Measurements from ENCODE around the gene NFATC2.
"Not testable (repeated sequence)": the region's sequence is repeated elsewhere in the genome, so short reads cannot be mapped to it uniquely, and the experiment has no call there.

The NFATC2 gene

GRCh38 chr20:51470499-51470820 is 72.1 kb downstream of the NFATC2 start:
- no peak for DNase-seq (ENCODE audit: low spot score)

- no peak for DNase-seq (ENCODE audit: low spot score)
Observed at GRCh38 chr20:51469578-51470498, 72.7 kb downstream of the NFATC2 start.

DNA sequence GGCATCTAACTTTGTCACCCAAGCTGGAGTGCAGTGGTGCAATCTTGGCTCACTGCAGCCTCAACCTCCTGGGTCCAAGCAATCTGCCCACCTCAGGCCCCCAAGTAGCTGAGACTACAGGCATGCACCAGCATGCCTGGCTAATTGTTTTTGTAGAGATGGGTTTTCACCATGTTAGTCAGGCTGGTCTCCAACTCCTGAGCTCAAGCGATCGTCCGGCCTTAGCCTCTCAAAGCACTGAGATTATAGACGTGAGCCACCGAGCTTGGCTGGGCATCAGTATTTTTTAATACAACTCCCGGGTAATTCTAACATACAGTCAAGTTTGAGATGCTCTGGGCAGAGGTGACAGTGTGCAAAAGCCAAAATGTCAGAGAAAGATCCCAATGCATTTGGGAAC is 73.5 kb downstream of the NFATC2 start:
- no peak for DNase-seq (ENCODE audit: low spot score)

GRCh38 chr20:51468636-51469035 is 73.9 kb downstream of the NFATC2 start:
- DNase-seq (ENCODE audit: low spot score) = no peak

- DNase-seq (ENCODE audit: low spot score) = no peak
Observed at GRCh38 chr20:51467956-51468626, 74.4 kb downstream of the NFATC2 start.

DNA sequence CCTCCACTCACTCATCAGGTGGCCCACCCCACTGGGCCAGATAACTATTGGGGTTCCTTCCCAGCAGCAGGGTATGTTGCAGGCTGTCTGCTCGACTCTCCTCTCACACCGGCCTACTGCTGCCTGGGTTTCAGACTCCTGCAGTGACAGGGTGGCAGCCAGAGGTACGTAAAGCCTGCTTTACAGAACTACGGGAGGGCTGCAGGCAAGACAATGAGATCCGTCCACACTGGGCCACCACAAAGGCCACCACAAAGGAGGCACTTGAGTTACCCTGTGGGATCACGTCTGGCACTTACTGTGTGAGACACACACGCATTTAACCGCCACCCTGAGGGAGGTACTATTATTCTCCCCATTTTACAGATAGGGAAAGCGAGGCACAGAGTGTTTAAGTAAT is 78.5 kb downstream of the NFATC2 start:
- no peak for DNase-seq (ENCODE audit: low spot score)

- no peak for DNase-seq (ENCODE audit: low spot score)
Observed at GRCh38 chr20:51463560-51463959, 79.0 kb downstream of the NFATC2 start.

GRCh38 chr20:51462566-51463276 is 79.8 kb downstream of the NFATC2 start:
- peak; percentile 86 for DNase-seq (ENCODE audit: low spot score)

DNA sequence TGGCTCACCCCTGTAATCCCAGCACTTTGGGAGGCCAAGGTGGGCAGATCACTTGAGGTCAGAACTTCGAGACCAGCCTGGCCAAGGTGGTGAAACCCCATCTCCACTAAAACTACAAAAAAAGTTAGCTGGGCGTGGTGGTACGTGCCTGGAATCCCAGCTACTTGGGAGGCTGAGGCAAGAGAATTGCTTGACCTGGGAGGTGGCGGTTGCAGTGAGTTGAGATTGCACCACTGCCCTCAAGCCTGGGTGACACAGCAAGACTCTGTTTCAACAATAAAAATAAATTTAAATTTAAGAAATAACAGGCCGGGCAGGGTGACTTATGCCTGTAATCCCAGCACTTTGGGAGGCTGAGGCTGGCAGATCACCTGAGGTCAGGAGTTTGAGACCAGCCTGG is 80.7 kb downstream of the NFATC2 start:
- DNase-seq (ENCODE audit: low spot score) = not testable (repeated sequence)

DNA sequence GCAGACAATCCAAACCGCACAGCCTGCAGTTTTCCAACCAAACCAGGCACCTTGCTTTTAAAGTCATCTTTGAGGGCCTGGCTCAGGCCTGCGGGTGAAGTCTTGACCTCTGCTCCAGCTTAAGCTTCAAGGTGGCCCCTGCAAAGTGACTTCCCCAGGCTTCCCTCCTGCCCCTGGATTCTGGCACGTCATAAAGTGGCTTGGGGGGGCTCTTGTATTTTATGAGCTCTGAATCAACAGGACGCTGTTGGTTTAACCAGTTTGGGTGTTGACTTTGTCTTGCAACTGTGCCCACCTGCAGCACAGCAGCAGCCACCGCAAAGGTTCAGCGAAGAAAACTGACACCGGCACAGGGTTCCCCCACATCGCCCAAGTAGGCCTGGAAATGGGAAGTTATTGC is 81.2 kb downstream of the NFATC2 start:
- DNase-seq (ENCODE audit: low spot score) = no peak

- no peak for DNase-seq (ENCODE audit: low spot score)
Observed at GRCh38 chr20:51460569-51461265, 81.8 kb downstream of the NFATC2 start.

DNA sequence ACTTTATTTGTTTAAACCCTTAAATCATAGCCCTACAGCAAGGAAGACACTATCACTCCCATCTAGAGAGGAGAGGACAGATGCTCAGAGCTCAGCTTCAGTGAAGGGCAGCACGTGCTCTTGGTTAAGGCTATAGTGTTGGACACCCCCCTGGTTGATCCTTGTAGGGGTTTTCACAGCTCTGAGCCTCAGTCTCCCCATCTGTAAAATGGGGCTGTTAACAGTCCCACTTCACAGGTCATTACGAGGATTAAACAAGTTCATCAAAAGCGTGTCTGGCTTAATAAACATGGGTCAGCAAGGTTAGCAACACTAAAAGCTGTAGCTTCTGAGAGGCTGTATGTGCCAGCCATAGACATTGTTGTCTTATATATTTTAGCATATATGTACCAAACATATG is 82.4 kb downstream of the NFATC2 start:
- DNase-seq (ENCODE audit: low spot score) = no peak

- DNase-seq (ENCODE audit: low spot score) = no peak
Observed at GRCh38 chr20:51458751-51459439, 83.6 kb downstream of the NFATC2 start.

DNA sequence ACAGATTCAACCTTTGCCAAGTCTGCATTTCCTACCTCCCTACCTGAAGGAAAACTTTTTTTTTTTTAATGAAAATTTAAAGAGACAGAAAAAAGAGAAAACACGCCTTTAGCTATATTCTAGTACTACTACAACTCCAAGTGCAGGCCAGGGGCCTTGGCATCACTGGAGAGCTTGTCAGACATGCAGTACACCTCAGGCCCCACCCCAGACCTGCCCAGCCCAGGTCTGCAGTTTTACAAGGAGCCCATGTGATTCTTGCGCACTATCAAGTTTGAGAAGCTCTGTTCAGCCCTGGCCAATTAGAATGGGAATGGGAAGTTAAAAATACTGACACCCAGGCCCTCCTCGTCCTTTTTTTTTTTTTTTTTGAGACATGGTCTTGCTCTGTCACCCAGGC is 85.0 kb downstream of the NFATC2 start:
- no peak for DNase-seq (ENCODE audit: low spot score)

GRCh38 chr20:51456511-51457509 is 85.7 kb downstream of the NFATC2 start:
- DNase-seq (ENCODE audit: low spot score) = peak; percentile 96

GRCh38 chr20:51454250-51454865 is 88.2 kb downstream of the NFATC2 start:
- no peak for DNase-seq (ENCODE audit: low spot score)

DNA sequence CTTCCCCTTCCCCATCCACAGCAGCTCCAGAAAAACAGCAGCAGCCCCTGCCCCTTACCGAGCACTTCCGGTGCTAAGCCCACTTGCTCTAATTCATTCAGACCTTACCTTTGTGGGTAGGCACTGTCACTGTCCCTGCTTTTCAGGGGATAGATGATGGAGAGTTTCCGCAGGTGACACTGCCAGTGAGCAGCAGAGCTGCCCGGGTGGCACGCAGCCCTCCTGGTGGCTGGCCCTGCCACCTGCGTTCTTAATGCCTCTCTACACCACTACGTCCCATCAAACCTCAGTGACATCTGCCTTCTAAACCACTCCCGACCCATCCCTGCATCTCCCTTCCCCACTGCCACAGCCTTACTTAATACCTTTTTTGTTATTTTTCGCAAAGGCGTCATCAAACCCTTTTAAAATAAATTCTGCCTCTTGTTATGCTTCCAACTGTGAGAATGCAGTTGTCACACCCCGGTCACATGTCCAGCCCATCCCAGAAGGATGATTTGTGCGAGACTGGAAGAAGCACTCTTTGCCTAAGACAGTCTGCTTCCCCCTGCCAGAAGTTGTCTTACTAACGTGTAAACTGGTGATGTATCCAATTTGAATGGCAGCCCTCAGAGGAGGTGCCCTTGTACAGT is 89.7 kb downstream of the NFATC2 start:
- no peak for DNase-seq (ENCODE audit: low spot score)

GRCh38 chr20:51452091-51452613 is 90.4 kb downstream of the NFATC2 start:
- no peak for DNase-seq (ENCODE audit: low spot score)

GRCh38 chr20:51451484-51451883 is 91.0 kb downstream of the NFATC2 start:
- DNase-seq (ENCODE audit: low spot score) = no peak
